K562 (cell line): Measurements from ENCODE around the gene MBD5.

Experiments used
- CEBPB ChIP-seq: fragments of 450-650 bp; IDR thresholded peaks from 2 replicates; pipeline ENCODE4 v1.6.1; 2016; ENCODE audit warnings: missing genetic modification characterization, missing compliant biosample characterization
- CHD2 ChIP-seq: IDR thresholded peaks from 2 replicates; pipeline ENCODE4 v1.6.1; 2011; ENCODE audit warnings: low read depth, low read length
- CREB1 ChIP-seq, 2 experiments: sonication (generic) in 1 of 2; formaldehyde crosslinking in 1 of 2; IDR thresholded peaks; 2 replicates each; pipeline versions ENCODE4 v1.6.1 to v1.8.0; 2012 to 2022; ENCODE audit warnings: inconsistent platforms in 1 of 2, mild to moderate bottlenecking in 1 of 2, missing genetic modification reagents in 1 of 2, moderate library complexity in 1 of 2
- CTCF ChIP-seq, 3 experiments: IDR thresholded peaks in 2 of 3; conservative IDR thresholded peaks in 1 of 3; 2 replicates each; pipeline ENCODE4 v1.5.1; 2011 to 2012; ENCODE audit warnings: low read length in 3 of 3, mild to moderate bottlenecking in 3 of 3, control low read depth in 2 of 3, improper control_type of control experiment in 1 of 3, inconsistent platforms in 1 of 3, low read depth in 1 of 3, mixed read lengths in 1 of 3, moderate library complexity in 1 of 3; ENCODE audit not compliant: insufficient read depth in 2 of 3
- EZH2 ChIP-seq: IDR thresholded peaks from 2 replicates; pipeline ENCODE4 v1.6.1; 2012; ENCODE audit warnings: low read depth, mild to moderate bottlenecking, inconsistent platforms, low read length, borderline replicate concordance
- HDAC6 ChIP-seq: IDR thresholded peaks from 2 replicates; pipeline ENCODE4 v1.6.1; 2012; ENCODE audit warnings: low read depth, mild to moderate bottlenecking, control low read depth, inconsistent platforms, low read length, moderate library complexity
- KLF1 ChIP-seq: fragments of 450-650 bp; IDR thresholded peaks from 2 replicates; pipeline ENCODE4 v1.6.1; 2016; ENCODE audit warnings: missing genetic modification characterization, missing compliant biosample characterization
- POLR2A ChIP-seq: fragments of 450-650 bp; conservative IDR thresholded peaks from 2 replicates; pipeline ENCODE4 v1.6.1; 2016
- POLR3A ChIP-seq: IDR thresholded peaks from 2 replicates; pipeline ENCODE4 v1.6.1; 2011; ENCODE audit warnings: borderline replicate concordance, mild to moderate bottlenecking, moderate library complexity; ENCODE audit not compliant: insufficient read length, insufficient read depth; ENCODE audit errors: extremely low read depth
- ZC3H4 ChIP-seq: sonication (generic); formaldehyde crosslinking; IDR thresholded peaks from 2 replicates; pipeline ENCODE4 v1.9.0; 2021; ENCODE audit warnings: missing genetic modification reagents, borderline replicate concordance
- ZNF239 ChIP-seq: fragments of 250-450 bp; sonication (Bioruptor Pico); IDR thresholded peaks from 2 replicates; pipeline ENCODE4 v1.4.0; 2020; ENCODE audit warnings: mild to moderate bottlenecking
- ZNF696 ChIP-seq: fragments of 250-450 bp; sonication (Bioruptor Pico); conservative IDR thresholded peaks from 2 replicates; pipeline ENCODE4 v1.4.0; 2020; ENCODE audit warnings: mild to moderate bottlenecking, moderate library complexity

- no peak for TF ChIP-seq KLF1 (tag)
- no peak for TF ChIP-seq ZNF696
- TF ChIP-seq EZH2 = no peak
- TF ChIP-seq CTCF (IDR thresholded peaks at IDR 0.05 in 2 of 3, conservative IDR thresholded peaks at IDR 0.05 in 1 of 3; ENCODE audit: insufficient read depth in 2 of 3, low read depth in 1 of 3, low read length in 3 of 3) = no peak
- TF ChIP-seq POLR3A = no peak
- no peak for TF ChIP-seq ZNF239 (CRISPR knock-in tag)
- no peak for TF ChIP-seq CEBPB (tag)
- no peak for TF ChIP-seq CHD2
- no peak for TF ChIP-seq CREB1 (IDR thresholded peaks at IDR 0.05)
- no peak for TF ChIP-seq CREB1 (CRISPR knock-in tag; IDR thresholded peaks at IDR 0.05)
- TF ChIP-seq POLR2A = no peak
- no peak for TF ChIP-seq ZC3H4
- TF ChIP-seq HDAC6 = no peak
Observed at GRCh38 chr2:148430101-148430500, 409.2 kb downstream of the MBD5 start.
